Upper lobe of left lung (tissue), 4 donors: ENCODE results near the gene TUBAL3.

ENCODE experiments used
- CTCF ChIP-seq, 6 experiments: fragments of 450-650 bp in 4 of 6; fragments of 200-600 bp in 2 of 6; sonication (generic) in 2 of 6; IDR thresholded peaks; one replicate each; pipeline ENCODE4 v1.5.1; 2016 to 2019; ENCODE audit warnings: antibody characterized with exemption in 6 of 6
- POLR2A ChIP-seq, 4 donors: fragments of 450-650 bp; IDR thresholded peaks; one replicate each; pipeline ENCODE4 v1.5.1; 2016 to 2017; ENCODE audit warnings: antibody characterized with exemption in 4 of 4, mild to moderate bottlenecking in 2 of 4
- POLR2AphosphoS5 ChIP-seq, 2 donors: sonication (generic); formaldehyde crosslinking; IDR thresholded peaks; one replicate each; pipeline ENCODE4 v1.5.1; 2017; ENCODE audit warnings: antibody characterized with exemption in 2 of 2

- TF ChIP-seq CTCF (IDR thresholded peaks at IDR 0.05) (no peak), POLR2A (IDR thresholded peaks at IDR 0.05) (no peak), POLR2AphosphoS5 (IDR thresholded peaks at IDR 0.05) (no peak)
These were observed 50.6 kb downstream of the TUBAL3 start for GRCh38 chr10:5354068-5354467.
